Measurements from ENCODE around the gene TP53AIP1.

GRCh38 chr11:128908391-128909246 is 34.1 kb downstream of the TP53AIP1 start:
- TF ChIP-seq, protein P1, sequence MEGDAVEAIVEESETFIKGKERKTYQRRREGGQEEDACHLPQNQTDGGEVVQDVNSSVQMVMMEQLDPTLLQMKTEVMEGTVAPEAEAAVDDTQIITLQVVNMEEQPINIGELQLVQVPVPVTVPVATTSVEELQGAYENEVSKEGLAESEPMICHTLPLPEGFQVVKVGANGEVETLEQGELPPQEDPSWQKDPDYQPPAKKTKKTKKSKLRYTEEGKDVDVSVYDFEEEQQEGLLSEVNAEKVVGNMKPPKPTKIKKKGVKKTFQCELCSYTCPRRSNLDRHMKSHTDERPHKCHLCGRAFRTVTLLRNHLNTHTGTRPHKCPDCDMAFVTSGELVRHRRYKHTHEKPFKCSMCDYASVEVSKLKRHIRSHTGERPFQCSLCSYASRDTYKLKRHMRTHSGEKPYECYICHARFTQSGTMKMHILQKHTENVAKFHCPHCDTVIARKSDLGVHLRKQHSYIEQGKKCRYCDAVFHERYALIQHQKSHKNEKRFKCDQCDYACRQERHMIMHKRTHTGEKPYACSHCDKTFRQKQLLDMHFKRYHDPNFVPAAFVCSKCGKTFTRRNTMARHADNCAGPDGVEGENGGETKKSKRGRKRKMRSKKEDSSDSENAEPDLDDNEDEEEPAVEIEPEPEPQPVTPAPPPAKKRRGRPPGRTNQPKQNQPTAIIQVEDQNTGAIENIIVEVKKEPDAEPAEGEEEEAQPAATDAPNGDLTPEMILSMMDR (IDR thresholded peaks at IDR 0.05) = no peak
- TF ChIP-seq POLR2A (IDR thresholded peaks at IDR 0.05) = no peak

All from uterus (tissue), 2 donors.